ELR (cell line): ENCODE results near the gene TEAD1.
A peak's percentile ranks its signal among the peaks of the same experiment; 100 is the strongest.

ENCODE experiments used
- DNase-seq: peaks from one replicate; pipeline ENCODE4 v3.0.0-alpha.2; 2015; ENCODE audit warnings: low read depth

The TEAD1 gene

GRCh38 chr11:12810568-12810894, 136.3 kb downstream of the TEAD1 start:
- DNase-seq: no peak

DNA sequence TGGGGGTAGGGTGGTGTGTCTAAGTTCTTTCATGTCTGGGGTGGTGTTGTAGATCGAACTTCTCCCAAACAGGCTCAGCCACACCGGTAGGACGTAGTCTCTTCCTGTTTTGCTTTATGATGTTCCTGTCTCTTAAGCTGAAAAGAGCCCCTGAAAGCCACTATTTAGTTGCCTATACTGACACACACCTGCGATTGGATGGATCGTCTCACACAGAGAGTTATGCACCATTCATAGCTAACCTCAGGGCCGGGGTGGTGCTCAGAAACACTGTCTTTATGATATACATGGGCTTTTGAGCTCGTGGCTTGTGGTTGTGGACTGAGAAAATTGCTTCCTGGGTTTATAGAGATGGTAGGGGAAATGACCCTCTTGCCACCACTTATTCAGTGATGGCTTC, 137.6 kb downstream of the TEAD1 start:
- DNase-seq: no peak

- DNase-seq: no peak
Measured at GRCh38 chr11:12812849-12813248, 138.6 kb downstream of the TEAD1 start.

- DNase-seq: peak; percentile 74
Measured at GRCh38 chr11:12813371-12814225, 139.4 kb downstream of the TEAD1 start.

DNA sequence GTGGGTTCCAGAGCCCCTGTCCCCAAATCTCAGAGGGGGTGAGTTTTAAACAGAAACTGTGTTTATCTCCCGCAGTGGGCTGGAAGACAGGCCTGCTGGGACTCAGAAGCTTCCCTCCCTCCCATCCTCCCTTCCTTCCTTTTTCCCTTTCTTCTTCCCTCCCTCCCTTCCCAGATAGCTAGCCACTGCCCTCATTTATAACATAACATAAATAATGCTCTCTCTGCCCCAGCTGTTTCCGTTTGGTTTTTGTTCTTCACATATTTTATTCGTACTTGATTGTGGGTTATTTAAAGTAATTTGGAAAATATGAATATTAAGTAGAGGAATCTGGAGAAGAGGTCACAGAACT, 140.9 kb downstream of the TEAD1 start:
- no peak for DNase-seq

DNA sequence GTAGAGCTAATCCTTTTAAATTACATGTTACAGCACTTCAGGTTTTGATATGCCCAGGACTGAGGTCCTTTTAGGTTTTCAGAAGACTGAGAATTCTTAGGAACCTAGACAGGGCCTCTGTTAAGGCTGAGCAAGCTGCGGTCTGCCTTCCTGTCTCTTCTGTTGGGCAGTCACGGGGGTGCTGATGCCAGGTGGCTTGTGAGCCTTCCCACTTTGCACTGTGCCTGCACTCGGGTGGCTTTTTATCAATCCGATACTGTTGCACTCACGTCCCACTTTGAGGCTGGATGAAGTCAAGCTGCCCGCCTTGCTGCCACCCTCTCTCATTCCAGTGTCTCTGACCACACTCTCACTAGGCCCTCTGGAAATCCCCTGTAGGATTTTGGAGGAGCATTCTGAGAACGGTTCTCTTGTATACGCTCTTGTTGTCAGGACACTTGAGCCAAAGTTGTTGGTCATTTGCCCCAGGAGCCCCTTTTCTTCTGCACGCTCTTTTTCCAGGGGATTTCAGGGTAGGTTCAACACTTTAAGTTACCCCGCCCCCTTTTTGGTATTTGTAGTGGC, 141.8 kb downstream of the TEAD1 start:
- DNase-seq: no peak

- no peak for DNase-seq
Measured at GRCh38 chr11:12817681-12818332, 143.6 kb downstream of the TEAD1 start.

DNA sequence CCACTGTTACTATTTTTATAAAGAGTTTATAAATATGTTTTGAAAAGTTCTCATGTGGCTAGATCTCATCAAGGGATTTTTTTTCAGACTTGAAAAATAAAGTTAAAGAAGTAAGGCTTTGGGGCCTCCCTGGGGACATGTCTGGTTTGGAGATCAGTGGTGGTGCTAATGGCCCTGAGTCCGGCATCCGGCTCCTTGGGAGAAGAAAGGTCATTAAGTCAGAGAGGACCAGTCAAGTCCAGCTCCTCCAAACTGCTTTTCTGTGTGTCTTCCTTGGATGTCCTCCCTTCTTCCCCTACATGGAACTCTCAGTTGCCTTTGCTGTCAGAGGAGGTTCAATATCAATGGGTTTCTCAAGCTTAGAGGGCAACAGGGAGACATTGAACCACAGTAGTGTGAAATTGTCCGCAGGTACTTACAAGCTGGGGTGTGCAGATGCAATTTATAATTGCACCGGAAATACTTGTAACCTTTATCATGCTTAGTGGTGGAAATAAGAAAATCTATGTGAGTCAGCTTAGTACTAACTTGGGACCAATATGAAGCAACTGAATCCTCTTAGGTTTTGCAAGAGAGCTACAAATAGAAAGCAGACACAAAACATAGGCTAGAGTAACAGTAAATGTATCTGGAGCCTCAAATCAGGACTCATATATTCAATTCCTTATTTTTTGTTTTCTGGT, 144.3 kb downstream of the TEAD1 start:
- DNase-seq: peak; percentile 87

- no peak for DNase-seq
Measured at GRCh38 chr11:12822392-12823022, 148.3 kb downstream of the TEAD1 start.

DNA sequence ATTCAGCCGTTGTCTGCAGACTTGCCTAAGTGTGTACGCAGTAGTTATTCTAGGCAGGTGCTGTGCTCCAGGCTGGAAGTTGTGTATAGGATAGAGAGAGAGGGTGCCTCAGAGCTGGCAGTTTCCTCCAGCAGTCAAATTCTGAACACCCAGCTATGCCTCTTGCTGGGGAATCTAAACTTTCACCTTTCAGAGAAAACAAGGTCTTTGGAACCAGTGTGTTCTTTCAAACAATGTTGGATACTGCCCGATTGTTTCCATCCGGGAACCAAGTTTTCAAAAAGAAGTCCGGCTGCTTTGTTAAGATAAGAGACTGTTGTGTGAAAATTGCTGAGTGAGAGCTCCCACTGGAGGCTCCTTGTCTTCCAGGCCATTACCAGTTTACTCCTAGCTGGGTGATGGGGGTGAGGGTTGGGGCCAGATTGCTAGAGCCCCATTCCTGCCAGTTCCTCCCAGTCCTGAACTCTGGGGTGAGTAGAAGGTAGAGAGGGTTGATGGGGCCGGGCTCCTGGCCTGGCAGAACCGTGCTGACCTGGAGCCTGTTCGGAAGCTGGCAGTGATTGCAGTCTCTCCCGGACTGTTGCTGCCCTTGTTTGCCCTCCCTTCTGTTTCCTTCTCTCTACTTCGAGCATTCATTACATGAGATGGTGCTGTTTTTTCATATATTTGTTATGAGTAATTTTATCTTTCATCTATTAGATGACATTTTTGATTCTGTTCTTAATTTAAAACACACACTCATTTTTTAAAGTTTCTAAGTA, 150.2 kb downstream of the TEAD1 start:
- no peak for DNase-seq

GRCh38 chr11:12826441-12826840, 152.2 kb downstream of the TEAD1 start:
- peak; percentile 10 for DNase-seq

- DNase-seq: no peak
Measured at GRCh38 chr11:12827369-12827768, 153.1 kb downstream of the TEAD1 start.

- DNase-seq: peak; percentile 58
Measured at GRCh38 chr11:12827929-12828812, 153.9 kb downstream of the TEAD1 start.

GRCh38 chr11:12829131-12829530, 154.9 kb downstream of the TEAD1 start:
- DNase-seq: no peak

DNA sequence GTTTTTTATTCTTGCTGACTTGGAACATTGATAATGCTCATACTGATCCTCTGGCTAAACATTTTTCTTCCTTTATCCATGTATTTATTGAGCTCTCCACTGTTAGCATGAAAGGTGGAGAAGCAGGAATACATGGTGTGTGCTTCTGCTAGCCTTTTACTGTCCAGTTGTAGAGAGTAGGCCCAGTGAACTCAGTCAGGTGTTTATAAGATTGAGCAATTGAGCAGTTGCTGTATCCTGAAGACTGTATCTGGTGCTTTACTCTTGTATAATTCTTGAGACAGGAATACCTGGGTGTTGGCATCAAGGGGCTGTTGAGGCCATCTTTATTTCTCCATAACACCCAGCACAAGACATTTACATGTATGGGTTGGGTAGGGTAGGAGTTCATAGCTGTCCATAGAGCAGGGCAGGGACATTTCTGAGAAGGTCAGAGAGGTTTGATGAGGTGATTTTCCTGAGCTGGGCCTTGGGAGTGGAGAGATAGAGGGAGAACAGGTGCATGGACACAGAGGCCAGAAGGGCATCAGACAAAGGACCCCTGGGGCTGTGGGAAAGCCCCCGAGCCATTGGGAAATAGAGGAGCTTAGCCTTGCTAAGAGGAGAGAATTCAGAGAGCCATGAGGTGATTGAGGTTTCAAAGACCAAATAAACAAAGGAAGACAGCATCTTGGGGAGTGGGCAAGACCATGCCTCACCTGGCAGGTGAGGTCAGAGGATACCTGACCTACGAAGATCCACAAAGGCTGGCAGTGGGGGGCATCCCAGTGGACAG, 155.5 kb downstream of the TEAD1 start:
- no peak for DNase-seq

- DNase-seq: no peak
Measured at GRCh38 chr11:12831471-12832202, 157.4 kb downstream of the TEAD1 start.

DNA sequence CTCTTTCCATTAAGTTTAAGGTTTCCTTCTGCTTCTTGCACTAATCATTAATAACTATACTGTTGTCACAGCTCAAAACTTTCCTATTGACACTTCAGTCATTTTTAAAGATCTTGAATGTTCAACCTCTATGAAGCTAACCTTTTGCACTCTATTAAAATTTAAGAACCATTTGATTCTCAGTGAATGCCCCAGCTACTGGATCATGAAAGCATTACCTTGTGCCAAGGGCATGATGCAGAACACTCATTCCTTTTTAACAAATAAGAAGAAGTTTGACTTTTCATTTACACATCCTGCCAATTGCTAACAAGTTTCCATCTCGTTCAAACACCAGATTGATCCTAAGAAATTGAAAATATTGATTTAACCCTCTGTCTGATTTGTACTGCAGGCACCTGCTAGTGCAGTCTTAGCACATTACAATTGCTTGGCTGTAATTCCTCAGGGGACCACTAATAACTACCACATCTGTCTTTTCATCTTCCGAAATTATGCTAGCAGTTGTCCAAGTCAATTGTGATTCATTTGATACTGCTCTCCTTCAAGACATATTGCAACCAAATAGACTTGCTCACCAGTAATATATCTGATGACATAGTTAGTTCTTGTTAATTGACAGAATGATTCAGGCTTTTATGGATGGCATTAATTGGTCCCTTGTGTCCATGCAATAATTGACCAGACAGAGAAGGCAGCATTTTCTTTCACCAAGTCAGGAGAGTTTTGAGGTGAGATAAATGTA, 158.4 kb downstream of the TEAD1 start:
- no peak for DNase-seq

DNA sequence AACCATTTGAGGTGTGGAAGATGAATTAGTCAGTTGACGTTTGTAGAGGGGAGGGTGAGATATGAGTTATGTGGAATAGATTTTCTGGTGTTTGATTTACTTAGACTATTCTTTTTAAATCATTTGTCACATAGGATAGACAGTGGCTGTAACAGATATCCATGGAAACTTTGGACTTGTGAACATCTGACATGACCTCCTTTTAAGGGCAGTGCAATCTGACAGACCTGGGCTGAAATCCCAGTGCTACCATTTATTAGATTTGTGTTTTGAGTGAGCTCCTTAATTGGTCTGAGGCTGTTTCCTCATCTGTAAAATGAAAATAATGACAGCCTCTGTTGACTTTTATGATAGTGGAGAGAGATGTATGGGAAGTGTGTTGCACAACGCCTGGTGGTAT, 159.9 kb downstream of the TEAD1 start:
- no peak for DNase-seq
